ENCODE data around the gene PEX6. TPM values are rescaled to one million over a fixed set of nuclear protein-coding genes. Genes with fewer than 3 reads are reported as not detected.

PEX6 gene
- polyA plus RNA-seq, 1 of the 3 experiments (the other 2 are of a cell fraction): 15.3 TPM

GRCh38 chr6:42936398-42936797, 42.6 kb downstream of the PEX6 start:
- ChIA-PET CTCF (interaction anchor here (1.0 kb wide), 1 partner anchor 28 kb away, joined by 3 read pairs; no protein-coding TSS in a partner anchor), POLR2A (no interaction called here)
- Histone ChIP-seq H3K9me3 (no peaks in the 10 kb centered on the region), H3K4me2 (no peak overlapping the region), H3K79me2 (ENCODE audit: insufficient read depth) (peaks cover 37% of the 10 kb centered on the region), H2AFZ (ENCODE audit: low read depth) (no peak overlapping the region), H3K9me2 (no peaks in the 10 kb centered on the region), H3K27ac (ENCODE audit: low read depth in 2 of 2, low read length in 1 of 2) (no peak overlapping the region), H3K4me1 (ENCODE audit: control insufficient read depth in 1 of 2, insufficient read depth in 2 of 2, low read depth in 1 of 2, low read length in 1 of 2) (peaks cover 0 to 8% of the 10 kb centered on the region in 2 experiments; a peak in 1 of 4 replicates), H3K4me3 (ENCODE audit: low read depth in 2 of 2, low read length in 1 of 2) (no peak overlapping the region), H4K20me1 (ENCODE audit: insufficient read depth) (no peaks in the 10 kb centered on the region; the same call in 1 of the 2 replicates), H3K36me3 (replicated peaks in 1 of 2; ENCODE audit: control insufficient read depth in 1 of 2, insufficient read depth in 2 of 2, low read length in 1 of 2) (peaks cover 39 to 40% of the 10 kb centered on the region in 2 experiments), H3F3A (replicated peaks; ENCODE audit: insufficient read depth) (peaks cover 6% of the 10 kb centered on the region), H3K9ac (no peak overlapping the region), H3K27me3 (ENCODE audit: insufficient read depth) (no peaks in the 10 kb centered on the region)
- whole genome bisulfite sequencing (ENCODE audit: low lambda C conversion rate): 93% methylated on average over 11 of the region's 11 CpGs
- TF ChIP-seq, protein P1, sequence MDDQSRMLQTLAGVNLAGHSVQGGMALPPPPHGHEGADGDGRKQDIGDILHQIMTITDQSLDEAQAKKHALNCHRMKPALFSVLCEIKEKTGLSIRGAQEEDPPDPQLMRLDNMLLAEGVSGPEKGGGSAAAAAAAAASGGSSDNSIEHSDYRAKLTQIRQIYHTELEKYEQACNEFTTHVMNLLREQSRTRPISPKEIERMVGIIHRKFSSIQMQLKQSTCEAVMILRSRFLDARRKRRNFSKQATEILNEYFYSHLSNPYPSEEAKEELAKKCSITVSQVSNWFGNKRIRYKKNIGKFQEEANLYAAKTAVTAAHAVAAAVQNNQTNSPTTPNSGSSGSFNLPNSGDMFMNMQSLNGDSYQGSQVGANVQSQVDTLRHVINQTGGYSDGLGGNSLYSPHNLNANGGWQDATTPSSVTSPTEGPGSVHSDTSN (IDR thresholded peaks at IDR 0.05): no peak
- no peak for TF ChIP-seq GABPA (IDR thresholded peaks at IDR 0.05; ENCODE audit: low read depth)
- TF ChIP-seq ELF1 (IDR thresholded peaks at IDR 0.05): no peak
- TF ChIP-seq RFX5 (IDR thresholded peaks at IDR 0.05; ENCODE audit: low read length): no peak
- TF ChIP-seq MXI1 (IDR thresholded peaks at IDR 0.05; ENCODE audit: low read depth, low read length): no peak
- TF ChIP-seq, protein P2, sequence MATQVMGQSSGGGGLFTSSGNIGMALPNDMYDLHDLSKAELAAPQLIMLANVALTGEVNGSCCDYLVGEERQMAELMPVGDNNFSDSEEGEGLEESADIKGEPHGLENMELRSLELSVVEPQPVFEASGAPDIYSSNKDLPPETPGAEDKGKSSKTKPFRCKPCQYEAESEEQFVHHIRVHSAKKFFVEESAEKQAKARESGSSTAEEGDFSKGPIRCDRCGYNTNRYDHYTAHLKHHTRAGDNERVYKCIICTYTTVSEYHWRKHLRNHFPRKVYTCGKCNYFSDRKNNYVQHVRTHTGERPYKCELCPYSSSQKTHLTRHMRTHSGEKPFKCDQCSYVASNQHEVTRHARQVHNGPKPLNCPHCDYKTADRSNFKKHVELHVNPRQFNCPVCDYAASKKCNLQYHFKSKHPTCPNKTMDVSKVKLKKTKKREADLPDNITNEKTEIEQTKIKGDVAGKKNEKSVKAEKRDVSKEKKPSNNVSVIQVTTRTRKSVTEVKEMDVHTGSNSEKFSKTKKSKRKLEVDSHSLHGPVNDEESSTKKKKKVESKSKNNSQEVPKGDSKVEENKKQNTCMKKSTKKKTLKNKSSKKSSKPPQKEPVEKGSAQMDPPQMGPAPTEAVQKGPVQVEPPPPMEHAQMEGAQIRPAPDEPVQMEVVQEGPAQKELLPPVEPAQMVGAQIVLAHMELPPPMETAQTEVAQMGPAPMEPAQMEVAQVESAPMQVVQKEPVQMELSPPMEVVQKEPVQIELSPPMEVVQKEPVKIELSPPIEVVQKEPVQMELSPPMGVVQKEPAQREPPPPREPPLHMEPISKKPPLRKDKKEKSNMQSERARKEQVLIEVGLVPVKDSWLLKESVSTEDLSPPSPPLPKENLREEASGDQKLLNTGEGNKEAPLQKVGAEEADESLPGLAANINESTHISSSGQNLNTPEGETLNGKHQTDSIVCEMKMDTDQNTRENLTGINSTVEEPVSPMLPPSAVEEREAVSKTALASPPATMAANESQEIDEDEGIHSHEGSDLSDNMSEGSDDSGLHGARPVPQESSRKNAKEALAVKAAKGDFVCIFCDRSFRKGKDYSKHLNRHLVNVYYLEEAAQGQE (IDR thresholded peaks at IDR 0.05; ENCODE audit: low read depth, low read length): no peak
- no peak for TF ChIP-seq FOXM1 (IDR thresholded peaks at IDR 0.05; ENCODE audit: low read depth)
- TF ChIP-seq, protein P3, sequence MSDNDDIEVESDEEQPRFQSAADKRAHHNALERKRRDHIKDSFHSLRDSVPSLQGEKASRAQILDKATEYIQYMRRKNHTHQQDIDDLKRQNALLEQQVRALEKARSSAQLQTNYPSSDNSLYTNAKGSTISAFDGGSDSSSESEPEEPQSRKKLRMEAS (IDR thresholded peaks at IDR 0.05; ENCODE audit: low read depth): no peak
- no peak for TF ChIP-seq EZH2phosphoT487 (IDR thresholded peaks at IDR 0.05; ENCODE audit: borderline replicate concordance, low read depth)
- TF ChIP-seq TCF12 (IDR thresholded peaks at IDR 0.05): no peak
- no peak for TF ChIP-seq EP300 (IDR thresholded peaks at IDR 0.05; ENCODE audit: borderline replicate concordance in 1 of 2, low read depth in 1 of 2, low read length in 1 of 2)
- no peak for TF ChIP-seq TAF1 (IDR thresholded peaks at IDR 0.05; ENCODE audit: borderline replicate concordance, low read depth, low read length)
- TF ChIP-seq NRF1 (IDR thresholded peaks at IDR 0.05; ENCODE audit: low read depth, low read length): no peak
- TF ChIP-seq ZBTB33 (IDR thresholded peaks at IDR 0.05; ENCODE audit: borderline replicate concordance, low read depth): no peak
- TF ChIP-seq MEF2A (IDR thresholded peaks at IDR 0.05; ENCODE audit: borderline replicate concordance, low read depth): no peak
- no peak for TF ChIP-seq NFIC (IDR thresholded peaks at IDR 0.05; ENCODE audit: borderline replicate concordance)
- no peak for TF ChIP-seq CHD2 (IDR thresholded peaks at IDR 0.05; ENCODE audit: low read length, partially characterized antibody)
- DNase-seq: no peak

Measured in SK-N-SH (cell line).